IPS-11a (cell line): ENCODE results near the gene TBL1XR1.
"Not testable (repeated sequence)": the region's sequence is repeated elsewhere in the genome, so short reads cannot be mapped to it uniquely, and the experiment has no call there.

Source experiments
- H3K4me3 ChIP-seq: one replicate; pipeline ENCODE4 v1.5.1; 2013; ENCODE audit warnings: low read depth, low read length, control low read depth

The TBL1XR1 gene

GRCh38 chr3:177035676-177036075 lies 161.6 kb downstream of the TBL1XR1 start:
- no peak overlapping the region for H3K4me3 ChIP-seq

DNA sequence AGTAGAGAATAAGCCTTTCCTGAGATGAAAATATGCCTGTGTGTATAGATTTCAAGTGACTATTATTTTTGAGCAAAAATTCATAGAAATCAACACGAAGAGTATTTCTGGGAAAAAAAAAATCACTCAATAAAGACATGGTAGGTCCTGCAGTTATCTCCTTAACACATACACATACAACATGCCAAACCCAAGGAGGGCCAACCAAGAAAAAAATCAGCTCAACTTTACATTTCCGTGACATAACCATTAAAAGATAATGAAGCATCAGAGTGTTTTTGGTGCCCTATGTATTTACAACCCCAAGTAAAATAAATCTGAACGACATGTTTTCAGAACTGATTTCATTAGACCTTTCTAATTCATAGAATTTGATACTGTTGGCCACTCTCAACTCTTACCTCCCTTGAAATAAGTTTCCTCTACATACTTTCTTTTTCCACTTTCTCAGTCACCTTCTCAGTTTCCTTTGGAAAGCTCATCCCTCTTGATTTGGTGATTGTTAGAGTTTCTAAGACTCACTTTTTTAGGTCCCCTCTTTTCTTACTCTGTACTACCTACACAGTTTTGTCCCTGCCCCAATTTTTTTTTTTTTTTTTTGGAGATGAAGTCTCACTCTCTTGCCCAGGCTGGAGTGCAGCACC lies 162.3 kb downstream of the TBL1XR1 start:
- H3K4me3 ChIP-seq: no peak overlapping the region

DNA sequence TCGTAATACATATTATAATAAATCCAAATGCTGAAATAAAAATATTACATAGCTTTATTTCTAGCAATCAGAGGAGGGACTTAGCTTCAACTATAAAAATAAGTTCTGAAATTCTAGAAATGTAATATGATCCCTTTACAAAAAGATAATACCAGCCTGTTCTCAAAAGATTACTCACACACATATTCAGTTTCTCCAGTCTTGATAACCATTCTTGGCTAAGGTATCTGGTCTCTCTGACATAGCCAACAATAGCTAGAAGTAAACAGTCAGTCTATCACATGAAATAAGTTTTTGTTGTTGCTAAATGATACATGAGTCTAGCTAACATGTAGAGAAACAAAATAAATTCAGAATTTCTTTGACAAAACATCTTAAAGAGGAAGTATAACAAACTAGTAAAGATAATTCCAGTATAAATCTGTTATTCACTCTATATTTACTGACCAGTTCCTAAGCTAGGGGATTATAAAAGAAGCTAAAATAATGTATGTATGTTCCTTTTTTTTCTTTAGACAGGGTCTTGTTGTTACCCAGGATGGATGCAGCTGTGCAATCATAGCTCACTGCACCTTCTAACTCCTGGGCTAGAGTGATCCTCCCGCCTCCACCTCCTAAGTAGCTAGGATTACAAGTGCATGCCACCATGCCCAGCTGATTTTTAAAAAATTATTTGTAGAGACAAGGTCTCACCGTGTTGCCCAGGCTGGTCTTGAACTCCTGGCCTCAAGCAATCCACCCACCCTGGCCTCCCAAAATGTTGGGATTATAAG lies 170.6 kb downstream of the TBL1XR1 start:
- no peak overlapping the region for H3K4me3 ChIP-seq

- no peak overlapping the region for H3K4me3 ChIP-seq
Observed at GRCh38 chr3:177015881-177016280, 181.4 kb downstream of the TBL1XR1 start.

- H3K4me3 ChIP-seq: no peak overlapping the region
Observed at GRCh38 chr3:177013681-177014280, 183.5 kb downstream of the TBL1XR1 start.

- no peak overlapping the region for H3K4me3 ChIP-seq
Observed at GRCh38 chr3:177005718-177006405, 191.4 kb downstream of the TBL1XR1 start.

- not testable (repeated sequence) for H3K4me3 ChIP-seq
Observed at GRCh38 chr3:177000159-177000558, 197.1 kb downstream of the TBL1XR1 start.

GRCh38 chr3:176995946-176996345 lies 201.3 kb downstream of the TBL1XR1 start:
- H3K4me3 ChIP-seq: no peak overlapping the region

- no peak overlapping the region for H3K4me3 ChIP-seq
Observed at GRCh38 chr3:176994891-176995781, 202.1 kb downstream of the TBL1XR1 start.

GRCh38 chr3:176994393-176994792 lies 202.9 kb downstream of the TBL1XR1 start:
- no peak overlapping the region for H3K4me3 ChIP-seq

GRCh38 chr3:176992978-176993377 lies 204.3 kb downstream of the TBL1XR1 start:
- no peak overlapping the region for H3K4me3 ChIP-seq

GRCh38 chr3:176992565-176992964 lies 204.7 kb downstream of the TBL1XR1 start:
- H3K4me3 ChIP-seq: no peak overlapping the region

DNA sequence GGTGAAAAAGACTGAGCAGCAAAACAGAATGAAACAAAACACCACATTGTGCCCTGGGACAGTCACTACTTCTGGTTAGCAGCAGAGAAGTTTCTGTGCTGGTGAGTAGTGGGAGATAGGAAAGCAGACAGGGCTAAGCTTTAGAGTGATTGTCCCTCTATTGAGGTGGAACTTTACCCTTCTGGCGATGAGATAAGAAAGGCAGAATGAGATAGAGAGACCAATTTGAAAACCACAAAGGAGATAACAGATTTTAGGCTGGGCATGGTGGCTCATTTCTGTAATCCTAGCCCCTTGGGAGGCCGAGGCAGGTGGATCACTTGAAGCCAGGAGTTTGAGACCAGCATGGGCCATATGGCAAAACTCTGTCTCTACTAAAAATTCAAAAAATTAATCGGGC lies 208.5 kb downstream of the TBL1XR1 start:
- H3K4me3 ChIP-seq: no peak overlapping the region

GRCh38 chr3:176987901-176988650 lies 209.2 kb downstream of the TBL1XR1 start:
- H3K4me3 ChIP-seq: no peak overlapping the region

DNA sequence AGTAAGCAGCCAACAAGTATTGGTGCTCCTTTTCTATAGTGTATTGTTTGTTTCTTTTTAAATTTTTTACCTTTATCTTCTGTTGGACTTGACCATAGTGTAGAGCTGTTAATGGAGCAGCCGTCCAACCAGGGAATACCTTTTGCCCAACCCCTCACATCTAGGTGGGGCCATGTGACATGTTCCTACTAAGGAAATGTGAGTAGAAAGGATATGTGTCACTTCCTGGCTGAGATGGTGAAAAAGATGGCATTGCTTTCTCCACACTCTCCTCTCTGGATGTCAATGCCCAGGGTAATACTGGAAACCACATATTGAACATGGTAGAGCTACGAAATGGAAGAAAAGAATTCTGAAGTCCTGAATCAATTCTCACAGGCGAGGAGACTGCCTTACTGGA lies 218.8 kb downstream of the TBL1XR1 start:
- no peak overlapping the region for H3K4me3 ChIP-seq

GRCh38 chr3:176977331-176977730 lies 220.0 kb downstream of the TBL1XR1 start:
- no peak overlapping the region for H3K4me3 ChIP-seq

- H3K4me3 ChIP-seq: no peak overlapping the region
Observed at GRCh38 chr3:176976586-176976985, 220.7 kb downstream of the TBL1XR1 start.

DNA sequence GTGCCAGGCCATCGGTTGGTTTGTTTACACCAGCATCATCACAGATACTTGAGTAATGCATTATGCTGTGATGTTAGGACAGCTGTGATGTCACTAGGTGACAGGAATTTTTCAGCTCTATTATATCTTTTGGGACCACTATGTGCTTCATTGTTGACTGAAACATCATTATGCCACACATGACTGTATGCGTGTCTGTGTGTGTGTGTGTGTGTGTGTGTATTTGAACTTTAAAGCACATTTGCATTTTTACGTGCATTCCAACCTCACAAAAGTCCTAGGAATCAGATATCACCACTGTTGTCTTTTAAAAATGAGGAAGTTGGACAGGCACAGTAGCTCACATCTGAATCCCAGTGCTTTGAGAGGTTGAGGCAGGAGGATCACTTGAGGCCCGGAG lies 223.0 kb downstream of the TBL1XR1 start:
- H3K4me3 ChIP-seq: no peak overlapping the region

- H3K4me3 ChIP-seq: no peak overlapping the region
Observed at GRCh38 chr3:176971613-176972174, 225.6 kb downstream of the TBL1XR1 start.

- no peak overlapping the region for H3K4me3 ChIP-seq
Observed at GRCh38 chr3:176970770-176971169, 226.5 kb downstream of the TBL1XR1 start.
